Effector memory CD4-positive, alpha-beta T cell (primary cell): ENCODE results near the gene PALS2.

Experiments used
- DNase-seq, 3 donors: peaks; one replicate each; pipeline ENCODE4 v3.0.0-alpha.2; 2020
- H3K27ac ChIP-seq: 2 replicates; pipeline ENCODE4 v1.7.0; 2013; ENCODE audit warnings: mild to moderate bottlenecking, low read length, moderate library complexity; ENCODE audit not compliant: insufficient read depth, poor library complexity, severe bottlenecking
- H3K27me3 ChIP-seq: replicated peaks from 2 replicates; pipeline ENCODE4 v1.7.0; 2013; ENCODE audit warnings: mild to moderate bottlenecking, low read length; ENCODE audit not compliant: insufficient read depth, control insufficient read depth, poor library complexity, severe bottlenecking
- H3K36me3 ChIP-seq: 2 replicates; pipeline ENCODE4 v1.7.0; 2013; ENCODE audit warnings: mild to moderate bottlenecking, low read length, moderate library complexity; ENCODE audit not compliant: control insufficient read depth, insufficient read depth
- H3K4me1 ChIP-seq: 2 replicates; pipeline ENCODE4 v1.7.0; 2013; ENCODE audit warnings: low read length, mild to moderate bottlenecking; ENCODE audit not compliant: control insufficient read depth, insufficient read depth, poor library complexity, severe bottlenecking
- H3K4me3 ChIP-seq: 2 replicates; pipeline ENCODE4 v1.7.0; 2013; ENCODE audit warnings: low read length, low read depth, mild to moderate bottlenecking; ENCODE audit not compliant: insufficient read depth, poor library complexity, severe bottlenecking
- H3K9me3 ChIP-seq: 2 replicates; pipeline ENCODE4 v1.7.0; 2013; ENCODE audit warnings: mild to moderate bottlenecking, low read length, moderate library complexity; ENCODE audit not compliant: control insufficient read depth

PALS2 gene

DNA sequence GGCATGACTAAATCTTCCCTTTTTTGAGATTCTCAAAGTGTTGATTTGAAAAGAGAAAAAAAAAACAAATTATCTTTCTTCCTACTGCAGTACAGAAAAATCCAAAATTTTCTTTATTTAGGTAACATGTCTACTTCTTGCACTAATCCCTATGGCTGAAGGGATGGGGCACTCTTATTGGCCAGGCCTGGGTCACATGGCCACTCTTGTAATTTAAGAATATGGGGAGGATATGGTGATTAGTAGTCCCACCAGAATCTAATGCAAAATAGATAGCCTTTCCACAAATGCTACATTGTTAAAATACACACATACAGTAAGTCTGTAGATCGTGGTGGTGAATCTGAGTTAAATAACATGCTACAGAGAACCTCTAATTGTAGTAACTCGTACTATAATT is 7.0 kb upstream of the PALS2 start:
- H3K9me3 ChIP-seq = no peaks in the 10 kb centered on the region
- H3K36me3 ChIP-seq = no peaks in the 10 kb centered on the region
- no peaks in the 10 kb centered on the region for H3K27me3 ChIP-seq
- no peak overlapping the region for H3K27ac ChIP-seq
- H3K4me3 ChIP-seq = no peak overlapping the region
- no peak for DNase-seq
- no peaks in the 10 kb centered on the region for H3K4me1 ChIP-seq

DNA sequence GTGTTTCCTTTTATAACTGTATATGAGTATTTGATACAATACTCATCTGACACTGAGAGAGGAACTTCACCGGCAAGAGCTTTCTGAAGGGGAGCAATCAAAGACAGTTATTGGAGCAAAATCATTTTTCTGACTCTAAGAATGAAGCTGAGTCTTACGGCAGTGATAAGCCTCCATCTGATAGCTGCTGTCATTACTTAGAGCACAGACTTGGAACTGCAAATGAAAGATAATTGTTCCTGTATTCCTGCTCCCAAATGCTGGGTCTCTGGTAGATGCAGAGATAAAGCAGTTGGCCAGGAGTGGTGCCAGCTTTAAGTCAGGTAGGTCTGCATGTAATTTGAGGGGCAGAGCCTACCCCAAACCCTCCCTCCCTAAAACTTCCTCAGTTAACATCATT is 2.3 kb upstream of the PALS2 start:
- no peaks in the 10 kb centered on the region for H3K27me3 ChIP-seq
- no peaks in the 10 kb centered on the region for H3K9me3 ChIP-seq
- H3K27ac ChIP-seq = no peak overlapping the region
- no peaks in the 10 kb centered on the region for H3K36me3 ChIP-seq
- H3K4me3 ChIP-seq = no peak overlapping the region
- no peak for DNase-seq
- H3K4me1 ChIP-seq = peaks cover 7% of the 10 kb centered on the region

DNA sequence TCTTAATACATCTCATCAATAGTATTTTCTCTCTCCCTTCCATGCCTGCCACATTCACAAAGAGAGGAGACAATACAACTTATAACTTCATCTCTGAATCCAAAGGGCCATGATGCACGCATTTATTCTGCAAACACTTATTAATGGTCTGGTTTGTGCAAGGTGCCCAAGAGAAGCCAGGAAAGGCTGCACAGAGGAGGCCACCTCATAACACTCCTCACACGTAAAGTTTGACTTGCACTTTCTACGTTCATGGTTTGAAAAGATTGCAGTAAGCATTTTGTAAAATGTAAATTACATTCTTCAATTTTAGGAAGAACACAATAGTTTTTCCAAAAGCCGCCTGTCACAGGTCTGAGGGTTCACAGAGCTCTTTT is 1.2 kb upstream of the PALS2 start:
- no peak for DNase-seq
- no peaks in the 10 kb centered on the region for H3K36me3 ChIP-seq
- no peaks in the 10 kb centered on the region for H3K9me3 ChIP-seq
- no peak overlapping the region for H3K27ac ChIP-seq
- H3K4me3 ChIP-seq = peak overlapping the region; percentile 67
- peaks cover 7% of the 10 kb centered on the region for H3K4me1 ChIP-seq
- no peaks in the 10 kb centered on the region for H3K27me3 ChIP-seq

DNA sequence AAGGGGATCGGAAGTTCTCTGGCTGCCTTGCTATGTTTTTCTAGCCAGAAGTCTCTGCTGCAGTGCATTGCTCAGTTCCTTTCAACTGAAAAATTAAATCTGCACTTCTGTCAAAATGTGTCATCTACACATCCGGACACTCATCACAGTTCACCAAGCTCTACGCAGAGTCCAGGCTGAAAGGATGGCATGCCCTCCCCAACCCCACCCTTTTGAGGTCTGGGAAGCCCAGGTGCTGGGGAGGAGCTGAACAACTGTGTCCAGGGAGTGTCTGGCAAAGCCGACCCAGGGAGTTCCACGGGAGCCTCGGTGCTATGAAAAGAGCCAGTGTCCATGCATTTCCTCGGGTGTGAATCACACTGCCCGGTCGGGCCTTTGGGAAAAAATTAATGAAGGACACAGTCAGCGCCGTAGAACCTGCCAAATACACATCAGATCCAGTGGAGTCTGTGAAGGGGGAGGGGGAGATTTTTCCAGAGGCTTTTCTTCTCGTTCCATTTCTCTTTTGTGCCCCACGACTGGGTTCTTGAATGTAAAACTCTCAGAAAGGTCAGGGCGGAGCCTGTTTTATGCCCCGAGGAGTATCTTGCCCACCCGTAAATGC is 757 bp upstream of the PALS2 start:
- Histone ChIP-seq H3K9me3 (no peaks in the 10 kb centered on the region), H3K27ac (peak overlapping the region; percentile 51), H3K36me3 (no peaks in the 10 kb centered on the region), H3K4me1 (peaks cover 7% of the 10 kb centered on the region), H3K4me3 (peak overlapping the region; percentile 67), H3K27me3 (no peaks in the 10 kb centered on the region)
- DNase-seq = peak in 1 of 3 donors; percentile 10

DNA sequence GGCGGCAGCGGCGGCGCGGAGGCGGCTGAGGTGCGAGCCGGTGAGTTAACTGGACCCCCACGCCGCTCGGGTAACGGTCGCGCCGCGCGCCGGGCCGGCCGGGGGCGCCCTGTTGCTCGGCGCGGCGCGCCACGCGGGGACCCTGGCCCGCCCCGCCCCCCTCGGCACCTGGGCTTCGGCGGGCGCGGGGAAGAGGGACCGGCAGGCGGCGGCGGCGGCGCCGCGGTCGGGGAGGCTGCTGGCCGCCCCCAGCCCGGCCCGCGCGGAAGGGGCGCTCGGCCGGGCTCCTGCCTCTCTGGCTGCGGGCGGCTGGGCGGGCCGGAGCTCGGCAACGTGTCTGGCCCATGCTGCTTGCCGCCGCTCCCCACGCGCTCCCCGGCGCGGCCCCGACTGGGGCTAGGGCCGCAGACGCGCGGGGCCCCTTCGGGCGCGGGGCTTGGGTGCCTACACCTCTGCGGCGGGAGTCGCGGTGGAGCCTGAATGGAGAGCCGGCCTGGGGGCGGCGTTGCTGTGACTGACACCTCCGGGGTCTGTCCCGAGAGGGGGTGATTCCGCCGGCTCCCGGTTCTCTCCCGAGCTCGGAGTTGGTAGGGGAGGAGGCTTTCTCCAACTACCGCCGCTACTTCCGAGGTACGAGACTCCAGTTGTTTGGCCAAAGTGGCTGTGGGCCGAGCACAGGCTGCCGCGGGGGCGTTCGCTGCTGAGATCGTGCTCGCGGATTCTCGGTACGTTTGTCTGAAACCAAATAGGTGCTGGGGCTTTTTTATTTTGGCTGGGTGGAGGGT is 494 bp downstream of the PALS2 start:
- Histone ChIP-seq H3K4me3 (peak overlapping the region; percentile 78), H3K36me3 (no peaks in the 10 kb centered on the region), H3K9me3 (no peaks in the 10 kb centered on the region), H3K4me1 (peaks cover 7% of the 10 kb centered on the region), H3K27ac (peak overlapping the region; percentile 51), H3K27me3 (no peaks in the 10 kb centered on the region)
- DNase-seq = peak in 1 of 3 donors; percentile 7

DNA sequence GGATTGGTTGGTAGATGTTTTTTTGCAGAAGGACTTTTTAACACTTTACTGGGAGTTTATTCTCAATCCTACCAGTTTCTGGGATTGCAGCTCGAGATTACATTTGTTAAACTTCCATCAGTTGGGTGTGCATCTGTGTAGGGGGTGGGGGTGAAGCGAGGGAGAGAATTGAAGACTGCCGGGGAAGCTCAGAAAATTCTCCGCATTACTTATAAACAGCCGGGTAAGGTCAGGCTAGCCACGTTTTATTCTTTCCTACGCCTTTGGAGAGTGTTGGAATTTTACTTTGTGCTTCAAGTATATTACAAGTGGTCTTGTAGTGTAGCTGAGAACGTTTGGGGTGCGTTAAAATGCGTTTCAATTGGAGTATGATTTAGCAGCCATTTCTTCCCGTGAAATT is 1.1 kb downstream of the PALS2 start:
- no peak for DNase-seq
- Histone ChIP-seq H3K27me3 (no peaks in the 10 kb centered on the region), H3K9me3 (no peaks in the 10 kb centered on the region), H3K4me1 (peaks cover 7% of the 10 kb centered on the region), H3K4me3 (peak overlapping the region; percentile 78), H3K27ac (peak overlapping the region; percentile 51), H3K36me3 (no peaks in the 10 kb centered on the region)

DNA sequence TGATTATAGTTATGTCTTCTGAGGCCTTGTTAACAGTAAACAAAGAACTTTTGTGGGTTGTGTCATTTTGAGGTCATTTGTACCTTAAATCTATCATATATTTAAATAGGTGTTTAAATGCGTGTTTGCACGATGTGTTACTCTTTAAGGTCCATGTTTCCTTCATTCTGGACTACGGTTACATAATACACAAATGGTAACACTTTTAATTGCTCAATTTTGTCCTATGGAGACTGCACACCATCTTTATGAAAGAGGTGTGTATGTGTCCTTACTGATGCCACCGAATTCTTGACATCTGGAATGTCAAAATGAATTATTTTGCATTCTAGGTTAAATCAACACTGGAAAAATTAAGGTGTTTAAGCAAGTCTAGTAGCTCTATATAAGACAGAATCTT is 1.7 kb downstream of the PALS2 start:
- Histone ChIP-seq H3K4me3 (no peak overlapping the region), H3K27ac (no peak overlapping the region), H3K36me3 (no peaks in the 10 kb centered on the region), H3K27me3 (no peaks in the 10 kb centered on the region), H3K9me3 (no peaks in the 10 kb centered on the region), H3K4me1 (peaks cover 7% of the 10 kb centered on the region)
- no peak for DNase-seq

DNA sequence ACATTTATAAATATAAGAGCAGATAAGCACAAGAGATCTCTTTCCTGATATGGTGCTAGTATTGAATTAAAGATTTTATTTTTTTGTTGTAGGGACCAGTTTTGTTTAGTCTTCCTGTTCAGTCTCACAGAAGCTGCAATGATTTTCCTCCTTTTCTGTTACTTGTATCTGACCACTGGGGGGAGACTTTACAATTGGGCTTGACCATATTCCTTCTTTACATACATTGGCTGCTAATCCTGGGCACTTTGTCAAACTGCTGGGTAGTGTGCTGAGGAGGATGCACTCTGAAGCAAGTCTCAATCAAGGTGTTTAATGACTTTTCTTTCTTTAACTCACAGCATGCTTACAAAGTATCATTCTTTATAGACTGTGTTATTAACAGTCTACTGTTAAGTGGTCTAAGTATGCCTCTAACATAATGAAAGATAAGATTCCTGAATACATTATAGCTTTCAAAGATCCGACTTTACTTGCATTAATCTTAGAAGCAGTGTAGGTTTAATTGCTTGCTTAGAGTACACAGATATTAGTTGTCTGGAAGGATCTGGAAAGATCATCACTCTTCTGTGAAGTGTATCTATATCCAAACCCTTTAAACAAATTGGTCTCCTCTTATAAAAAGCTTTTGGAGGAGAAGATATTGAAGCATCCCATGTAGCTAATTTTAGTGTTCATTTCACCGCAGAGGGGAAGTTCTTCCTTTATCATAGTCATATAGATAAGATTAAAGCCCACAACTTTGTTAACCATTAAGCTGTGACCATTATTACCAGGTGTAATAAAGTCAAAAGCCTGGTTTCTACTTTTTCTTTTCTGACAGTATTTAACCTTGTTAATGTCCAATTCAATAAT is 3.1 kb downstream of the PALS2 start:
- no peaks in the 10 kb centered on the region for H3K9me3 ChIP-seq
- no peak for DNase-seq
- no peak overlapping the region for H3K4me3 ChIP-seq
- H3K27me3 ChIP-seq = no peaks in the 10 kb centered on the region
- no peak overlapping the region for H3K27ac ChIP-seq
- no peaks in the 10 kb centered on the region for H3K36me3 ChIP-seq
- H3K4me1 ChIP-seq = peaks cover 7% of the 10 kb centered on the region

DNA sequence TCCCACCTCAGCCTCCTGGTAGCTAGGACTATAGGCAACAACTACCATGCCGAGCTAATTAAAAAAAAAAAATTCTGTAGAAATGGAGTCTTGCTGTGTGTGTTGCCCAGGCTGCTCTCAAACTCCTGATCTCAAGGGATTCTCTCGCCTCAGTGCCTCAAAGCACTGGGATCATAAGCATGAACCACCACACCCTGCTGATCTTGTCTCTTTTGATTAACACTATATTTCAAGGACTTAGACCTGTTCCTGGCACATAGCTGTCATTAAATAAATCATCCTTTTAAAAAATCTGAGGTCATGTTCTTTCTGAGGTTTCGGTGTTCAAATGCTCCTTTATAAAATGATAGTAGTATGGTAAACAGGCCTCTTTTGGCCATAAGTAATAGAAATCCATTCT is 4.8 kb downstream of the PALS2 start:
- H3K9me3 ChIP-seq = no peaks in the 10 kb centered on the region
- no peak overlapping the region for H3K27ac ChIP-seq
- H3K4me3 ChIP-seq = no peak overlapping the region
- DNase-seq = no peak
- peaks cover 7% of the 10 kb centered on the region for H3K4me1 ChIP-seq
- no peaks in the 10 kb centered on the region for H3K27me3 ChIP-seq
- no peaks in the 10 kb centered on the region for H3K36me3 ChIP-seq
